GM19025 (cell line): ENCODE results near the gene CRY2.

Experiments used
- ATAC-seq: cut with Tn5 transposase; IDR thresholded peaks from one replicate; pipeline ENCODE4 v1.9.1; 2021; ENCODE audit warnings: mild to moderate bottlenecking, low read depth, moderate library complexity; ENCODE audit not compliant: unreplicated experiment

CRY2 gene

DNA sequence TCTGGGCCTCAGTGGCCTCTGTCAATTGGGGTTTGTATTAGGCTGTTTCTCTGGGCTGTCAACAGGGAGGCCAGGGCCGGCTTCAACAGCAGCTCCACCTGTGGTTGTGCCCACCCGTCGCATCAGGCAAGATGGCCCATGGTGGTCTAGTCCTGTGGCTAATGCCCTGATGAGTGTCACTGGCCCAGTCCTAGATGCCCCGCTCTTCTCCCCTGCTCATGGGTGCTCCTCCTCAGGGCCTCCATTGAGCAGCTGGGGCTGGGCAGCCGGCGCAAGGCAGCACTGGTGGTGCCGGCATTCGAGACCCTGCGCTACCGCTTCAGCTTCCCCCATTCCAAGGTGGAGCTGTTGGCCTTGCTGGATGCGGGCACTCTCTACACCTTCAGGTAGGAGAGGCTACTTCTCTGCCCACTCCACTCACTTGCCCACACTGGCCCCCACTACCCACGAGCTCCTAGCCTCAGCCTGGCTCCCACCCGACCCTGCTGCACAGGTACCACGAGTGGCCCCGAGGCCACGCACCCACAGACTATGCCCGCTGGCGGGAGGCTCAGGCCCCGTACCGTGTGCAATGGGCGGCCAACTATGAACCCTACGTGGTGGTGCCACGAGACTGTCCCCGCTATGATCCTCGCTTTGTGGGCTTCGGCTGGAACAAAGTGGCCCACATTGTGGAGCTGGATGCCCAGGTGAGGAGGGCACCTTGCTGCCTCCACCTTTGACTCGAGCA, 80.6 kb downstream of the CRY2 start:
- no peak for ATAC-seq

DNA sequence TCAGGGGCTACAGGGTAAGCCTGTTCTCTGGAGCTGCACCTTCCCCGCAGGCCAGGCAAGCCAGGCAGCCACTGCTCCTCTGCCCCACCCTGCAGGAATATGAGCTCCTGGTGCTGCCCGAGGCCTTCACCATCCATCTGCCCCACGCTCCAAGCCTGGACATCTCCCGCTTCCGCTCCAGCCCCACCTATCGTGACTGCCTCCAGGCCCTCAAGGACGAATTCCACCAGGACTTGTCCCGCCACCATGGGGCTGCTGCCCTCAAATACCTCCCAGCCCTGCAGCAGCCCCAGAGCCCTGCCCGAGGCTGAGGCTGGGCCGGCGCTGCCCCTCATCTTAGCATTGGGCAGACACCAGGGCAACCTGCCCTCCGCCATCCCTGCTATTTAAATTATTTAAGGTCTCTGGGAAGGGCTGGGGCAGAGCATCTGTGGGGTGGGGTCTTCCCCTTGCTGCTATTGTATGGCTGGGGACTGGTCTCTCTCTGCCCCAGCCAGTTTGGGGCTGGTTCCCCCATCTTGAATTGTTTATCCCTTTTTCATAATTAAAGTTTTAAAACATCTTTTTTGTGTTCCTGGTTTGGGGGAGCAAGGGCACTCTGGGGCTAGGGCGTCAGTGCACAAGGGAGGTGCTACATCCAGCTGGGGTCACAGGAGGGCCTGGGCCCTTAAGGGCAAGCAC, 81.4 kb downstream of the CRY2 start:
- no peak for ATAC-seq

DNA sequence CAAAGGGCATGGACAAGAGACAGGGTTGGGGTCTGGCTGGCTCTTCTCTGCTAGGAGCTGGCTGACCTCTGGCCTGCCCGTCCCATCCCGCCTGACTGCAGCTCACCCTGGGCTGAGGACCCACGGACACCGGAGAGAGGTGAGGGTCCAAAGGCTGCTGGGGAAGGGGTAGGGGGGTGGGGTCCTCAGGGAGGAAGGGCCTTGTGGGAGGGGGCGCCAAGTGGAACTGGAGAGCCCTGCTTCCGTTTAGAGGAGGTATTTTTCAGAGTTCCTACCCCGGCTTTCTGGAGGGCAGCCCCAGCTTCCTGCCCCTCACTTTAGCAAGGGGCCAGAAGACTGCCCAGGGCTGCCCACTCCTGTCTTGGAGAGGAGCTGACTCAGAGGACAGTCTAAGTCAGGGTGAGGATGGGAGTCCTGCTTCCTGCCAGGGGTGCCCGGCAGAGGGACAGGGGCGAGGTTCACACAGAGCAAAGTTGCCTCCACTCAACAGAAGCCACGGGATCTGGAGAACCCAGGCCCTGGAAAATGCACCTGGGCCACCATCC, 82.3 kb downstream of the CRY2 start:
- ATAC-seq, result peak; percentile 1

DNA sequence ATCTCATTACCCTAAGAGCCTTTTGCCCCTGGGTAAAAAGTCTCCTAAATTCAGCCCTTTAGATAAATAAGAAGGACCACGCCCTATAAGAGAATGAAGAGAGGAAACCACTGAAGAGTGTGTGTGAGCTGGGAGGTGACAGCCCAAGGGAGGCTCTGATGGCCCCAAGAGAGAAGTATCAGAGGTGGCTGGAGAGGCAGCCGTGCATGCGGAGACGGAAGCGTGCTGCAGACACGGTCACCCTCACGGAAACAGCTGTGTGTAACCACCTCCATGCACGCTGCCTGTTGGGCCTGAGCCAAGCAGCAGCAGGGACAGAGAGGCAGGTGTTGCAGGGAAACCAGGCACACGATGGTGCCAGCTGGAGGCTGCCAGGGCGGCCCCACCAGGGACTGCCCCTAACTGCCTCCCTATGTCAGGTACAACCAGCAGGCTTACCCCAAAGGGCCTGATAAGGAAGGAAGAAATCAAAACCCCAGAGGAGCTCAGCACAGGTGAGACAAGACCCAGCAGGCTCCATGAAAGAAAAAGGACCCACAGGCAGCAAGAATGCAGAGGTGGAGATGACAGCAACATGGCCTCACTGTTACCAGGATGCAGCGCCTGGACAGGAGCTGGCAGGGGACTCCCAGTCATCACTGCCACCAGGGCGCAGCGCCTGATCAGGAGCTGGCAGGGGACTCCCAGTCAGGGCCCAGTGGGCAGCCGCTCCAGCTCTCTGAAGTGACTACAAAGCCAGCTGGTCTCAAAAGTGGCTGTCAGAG, 82.9 kb downstream of the CRY2 start:
- ATAC-seq, result peak; percentile 96

DNA sequence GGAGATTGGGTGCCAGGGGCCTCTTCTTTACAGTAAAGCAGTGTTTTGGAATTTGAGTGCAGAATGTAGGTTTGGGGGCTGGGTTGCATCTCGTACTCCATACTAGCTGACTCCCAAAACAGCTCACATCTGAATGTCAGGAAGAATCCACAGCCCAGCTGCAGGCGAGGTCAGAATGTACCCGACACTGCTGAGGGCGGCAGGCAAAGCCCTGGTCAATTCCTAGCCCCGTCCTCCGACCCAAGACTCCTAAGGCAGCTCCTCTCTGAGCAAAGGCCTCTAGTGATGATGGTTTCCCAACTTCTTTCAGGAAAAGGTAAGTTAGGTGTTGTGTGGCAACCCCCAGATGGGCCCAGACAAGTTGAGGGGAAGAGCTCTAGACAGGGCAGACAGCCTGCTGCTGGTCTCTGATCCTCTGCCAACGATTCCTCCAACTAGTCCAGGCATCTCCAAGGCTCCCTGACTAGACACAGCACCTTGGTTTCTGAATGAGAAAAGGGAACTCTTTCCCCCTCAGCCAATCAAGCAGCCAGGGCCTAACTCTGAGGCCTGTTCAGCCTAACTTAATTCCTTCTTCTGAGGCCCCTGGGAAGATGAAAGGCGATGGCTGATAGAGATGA, 83.8 kb downstream of the CRY2 start:
- ATAC-seq, result no peak

DNA sequence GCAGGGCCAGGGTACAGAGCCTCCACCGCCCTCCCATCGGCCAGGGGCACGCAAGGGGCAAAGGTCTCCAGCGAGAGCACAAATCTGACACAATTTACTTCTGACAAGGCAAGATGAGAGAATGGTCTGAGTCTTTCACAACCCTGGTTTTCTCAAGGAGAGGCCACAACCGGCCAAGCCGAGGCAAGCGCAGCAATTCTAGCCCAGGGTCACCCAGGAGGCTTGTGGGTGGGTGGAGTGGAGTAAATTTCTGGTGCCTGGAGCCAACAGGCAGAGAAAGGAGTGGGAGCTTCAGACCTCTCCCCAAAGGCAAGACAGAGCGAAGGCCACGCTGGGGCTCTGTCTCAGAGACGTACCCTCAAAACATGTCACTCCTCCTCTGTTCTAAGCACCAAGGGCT, 84.5 kb downstream of the CRY2 start:
- ATAC-seq, result no peak

DNA sequence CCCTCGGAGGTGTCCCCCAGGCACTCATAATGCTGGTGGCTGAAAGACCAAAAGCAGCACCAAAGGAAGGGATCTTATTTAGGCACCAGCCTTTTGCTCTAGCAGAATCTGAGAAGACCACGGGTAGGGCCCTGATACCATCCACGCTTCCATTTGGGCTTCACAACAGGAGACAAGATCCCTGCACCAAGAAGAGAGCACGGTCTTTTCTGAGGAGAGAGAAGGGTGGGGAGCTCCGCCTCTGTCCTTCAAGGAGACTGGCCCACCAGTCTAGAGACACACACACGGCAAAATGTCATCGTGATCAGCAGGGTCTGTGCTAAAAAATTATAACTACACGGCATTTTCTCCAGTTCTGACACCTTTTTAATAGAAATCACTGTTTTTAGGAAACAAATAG, 84.9 kb downstream of the CRY2 start:
- no peak for ATAC-seq
